Neuron (in vitro differentiated cells): ENCODE data around the gene MGLL.

ENCODE experiments used
- H2AFZ ChIP-seq: one replicate; pipeline ENCODE4 v1.6.1; 2013; ENCODE audit warnings: low read depth, mild to moderate bottlenecking, inconsistent platforms, low read length, moderate library complexity
- H3K27me3 ChIP-seq: one replicate; pipeline ENCODE4 v1.6.1; 2013; ENCODE audit warnings: low read length; ENCODE audit not compliant: insufficient read depth
- H3K36me3 ChIP-seq: one replicate; pipeline ENCODE4 v1.6.1; 2013; ENCODE audit warnings: low read length; ENCODE audit not compliant: insufficient read depth
- H3K4me1 ChIP-seq: one replicate; pipeline ENCODE4 v1.6.1; 2013; ENCODE audit warnings: low read length; ENCODE audit not compliant: insufficient read depth
- H3K4me3 ChIP-seq: 2 replicates; pipeline ENCODE4 v1.5.1; 2013; ENCODE audit warnings: mild to moderate bottlenecking, low read length, moderate library complexity
- H3K9me3 ChIP-seq: one replicate; pipeline ENCODE4 v1.6.1; 2013; ENCODE audit warnings: low read length

Gene MGLL

GRCh38 chr3:127800508-127800907 lies 21.8 kb downstream of the MGLL start:
- Histone ChIP-seq H3K4me1 (no peaks in the 10 kb centered on the region), H3K9me3 (no peaks in the 10 kb centered on the region), H3K4me3 (no peak overlapping the region), H3K27me3 (peaks cover 6% of the 10 kb centered on the region), H3K36me3 (no peaks in the 10 kb centered on the region), H2AFZ (no peak overlapping the region)

- Histone ChIP-seq H3K27me3 (peaks cover 6% of the 10 kb centered on the region), H2AFZ (no peak overlapping the region), H3K9me3 (no peaks in the 10 kb centered on the region), H3K4me3 (no peak overlapping the region), H3K4me1 (no peaks in the 10 kb centered on the region), H3K36me3 (no peaks in the 10 kb centered on the region)
Observed at GRCh38 chr3:127799476-127800222, 22.7 kb downstream of the MGLL start.

DNA sequence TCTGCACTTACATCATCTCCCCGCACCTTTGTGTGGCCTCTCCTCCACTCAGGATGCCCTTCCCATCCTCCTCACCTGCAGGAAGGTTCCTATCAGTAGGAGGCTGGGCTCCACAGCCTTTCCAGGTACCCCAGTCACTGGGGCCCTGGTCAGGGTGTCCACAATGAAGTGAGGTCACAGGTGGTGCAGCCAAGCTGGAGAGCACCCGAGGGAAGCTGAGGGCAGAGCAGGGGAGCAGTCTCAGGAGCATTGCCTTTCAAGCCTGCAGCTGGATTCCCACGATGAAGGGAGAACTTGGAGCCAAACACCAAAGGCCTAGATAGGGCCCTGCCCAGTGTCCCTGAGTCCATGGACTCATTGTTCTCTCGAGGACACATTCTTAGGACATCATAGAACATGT lies 23.6 kb downstream of the MGLL start:
- Histone ChIP-seq H3K27me3 (peaks cover 6% of the 10 kb centered on the region), H3K4me1 (no peaks in the 10 kb centered on the region), H3K36me3 (no peaks in the 10 kb centered on the region), H3K4me3 (no peak overlapping the region), H3K9me3 (no peaks in the 10 kb centered on the region), H2AFZ (no peak overlapping the region)

- Histone ChIP-seq H3K4me3 (no peak overlapping the region), H3K9me3 (no peaks in the 10 kb centered on the region), H3K27me3 (no peaks in the 10 kb centered on the region), H3K4me1 (no peaks in the 10 kb centered on the region), H3K36me3 (no peaks in the 10 kb centered on the region), H2AFZ (no peak overlapping the region)
Observed at GRCh38 chr3:127796831-127797150, 25.5 kb downstream of the MGLL start.

- H2AFZ ChIP-seq: no peak overlapping the region
- no peaks in the 10 kb centered on the region for H3K9me3 ChIP-seq
- no peak overlapping the region for H3K4me3 ChIP-seq
- no peaks in the 10 kb centered on the region for H3K27me3 ChIP-seq
- no peaks in the 10 kb centered on the region for H3K36me3 ChIP-seq
- H3K4me1 ChIP-seq: no peaks in the 10 kb centered on the region
Observed at GRCh38 chr3:127796045-127796830, 26.1 kb downstream of the MGLL start.

DNA sequence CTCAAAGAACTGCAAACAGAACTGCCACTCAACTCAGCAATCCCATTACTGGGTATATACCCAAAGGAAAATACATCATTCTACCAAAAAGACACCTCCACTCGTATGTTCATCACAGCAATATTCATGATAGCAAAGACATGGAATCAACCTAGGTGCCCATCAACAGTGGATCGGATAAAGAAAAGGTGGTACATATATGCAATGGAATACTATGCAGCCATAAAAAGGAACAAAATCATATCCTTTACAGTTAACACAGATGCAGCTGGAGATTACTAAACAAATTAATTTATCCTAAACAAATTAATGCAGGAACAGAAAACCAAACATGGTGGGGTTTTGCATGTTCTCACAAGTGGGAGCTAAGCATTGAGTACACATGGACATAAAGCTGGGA lies 27.3 kb downstream of the MGLL start:
- Histone ChIP-seq H3K4me1 (no peaks in the 10 kb centered on the region), H2AFZ (no peak overlapping the region), H3K36me3 (no peaks in the 10 kb centered on the region), H3K9me3 (no peaks in the 10 kb centered on the region), H3K4me3 (no peak overlapping the region), H3K27me3 (no peaks in the 10 kb centered on the region)

- Histone ChIP-seq H3K4me1 (no peaks in the 10 kb centered on the region), H2AFZ (no peak overlapping the region), H3K27me3 (no peaks in the 10 kb centered on the region), H3K36me3 (no peaks in the 10 kb centered on the region), H3K9me3 (no peaks in the 10 kb centered on the region), H3K4me3 (no peak overlapping the region)
Observed at GRCh38 chr3:127794402-127794801, 27.9 kb downstream of the MGLL start.

- no peak overlapping the region for H2AFZ ChIP-seq
- no peak overlapping the region for H3K4me3 ChIP-seq
- no peaks in the 10 kb centered on the region for H3K36me3 ChIP-seq
- no peaks in the 10 kb centered on the region for H3K9me3 ChIP-seq
- H3K27me3 ChIP-seq: peaks cover 2% of the 10 kb centered on the region
- no peaks in the 10 kb centered on the region for H3K4me1 ChIP-seq
Observed at GRCh38 chr3:127792541-127793292, 29.6 kb downstream of the MGLL start.

DNA sequence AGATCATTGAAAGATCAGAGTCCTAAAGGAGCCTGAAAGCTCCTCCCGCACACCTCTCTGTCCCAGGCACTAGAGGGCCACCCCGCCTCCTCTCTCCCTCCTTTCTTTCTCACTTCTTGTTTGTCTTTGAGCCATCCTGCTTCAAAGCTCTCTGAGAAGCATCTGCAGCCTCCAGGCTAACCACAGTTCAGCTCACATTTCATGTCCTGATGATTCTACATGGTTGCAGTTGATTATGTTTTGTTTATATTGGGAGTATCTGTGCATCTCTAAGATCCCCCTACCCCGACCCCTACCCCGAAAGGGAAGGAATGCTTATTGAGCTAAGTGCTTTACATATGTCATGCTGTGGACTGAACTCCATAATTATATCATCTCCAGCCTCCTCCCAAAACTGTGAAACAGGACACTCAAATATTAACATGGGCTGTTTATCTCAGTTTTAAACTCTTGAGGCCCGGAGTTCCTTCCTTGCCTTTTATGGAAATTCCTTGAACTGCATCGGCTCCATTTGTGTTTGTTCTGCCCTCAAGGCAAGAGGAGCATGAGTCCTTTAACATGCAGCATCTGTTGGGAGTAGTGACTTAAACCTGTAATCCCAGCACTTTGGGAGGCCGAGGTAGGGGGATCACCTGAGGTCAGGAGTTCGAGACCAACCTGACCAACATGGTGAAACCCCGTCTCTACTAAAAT lies 30.9 kb downstream of the MGLL start:
- no peak overlapping the region for H3K4me3 ChIP-seq
- no peaks in the 10 kb centered on the region for H3K4me1 ChIP-seq
- no peaks in the 10 kb centered on the region for H3K36me3 ChIP-seq
- peaks cover 5% of the 10 kb centered on the region for H3K27me3 ChIP-seq
- no peaks in the 10 kb centered on the region for H3K9me3 ChIP-seq
- no peak overlapping the region for H2AFZ ChIP-seq

DNA sequence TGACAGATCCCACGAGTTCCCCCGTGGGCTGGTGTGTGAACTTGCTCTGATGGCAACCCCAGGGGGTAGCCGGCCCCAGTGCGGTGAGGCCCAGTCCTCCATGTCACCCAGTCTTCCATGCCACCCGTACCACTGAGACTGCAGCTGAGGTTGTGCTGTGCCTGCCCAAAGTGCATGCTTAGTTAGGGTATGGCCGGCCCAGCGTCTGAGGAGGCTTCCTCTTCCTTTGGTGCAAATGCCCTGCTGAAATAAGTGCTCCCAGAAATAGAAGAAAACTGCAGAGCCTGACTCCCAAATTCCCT lies 31.5 kb downstream of the MGLL start:
- peaks cover 5% of the 10 kb centered on the region for H3K27me3 ChIP-seq
- H2AFZ ChIP-seq: no peak overlapping the region
- no peak overlapping the region for H3K4me3 ChIP-seq

GRCh38 chr3:127789990-127790881 lies 32.1 kb downstream of the MGLL start:
- peaks cover 5% of the 10 kb centered on the region for H3K27me3 ChIP-seq
- H2AFZ ChIP-seq: no peak overlapping the region
- H3K9me3 ChIP-seq: no peaks in the 10 kb centered on the region
- no peaks in the 10 kb centered on the region for H3K36me3 ChIP-seq
- H3K4me3 ChIP-seq: no peak overlapping the region
- no peaks in the 10 kb centered on the region for H3K4me1 ChIP-seq

More for the DNA sequence above, 31.5 kb downstream of the MGLL start:
- Histone ChIP-seq H3K4me1 (no peaks in the 10 kb centered on the region), H3K9me3 (no peaks in the 10 kb centered on the region), H3K36me3 (no peaks in the 10 kb centered on the region)

DNA sequence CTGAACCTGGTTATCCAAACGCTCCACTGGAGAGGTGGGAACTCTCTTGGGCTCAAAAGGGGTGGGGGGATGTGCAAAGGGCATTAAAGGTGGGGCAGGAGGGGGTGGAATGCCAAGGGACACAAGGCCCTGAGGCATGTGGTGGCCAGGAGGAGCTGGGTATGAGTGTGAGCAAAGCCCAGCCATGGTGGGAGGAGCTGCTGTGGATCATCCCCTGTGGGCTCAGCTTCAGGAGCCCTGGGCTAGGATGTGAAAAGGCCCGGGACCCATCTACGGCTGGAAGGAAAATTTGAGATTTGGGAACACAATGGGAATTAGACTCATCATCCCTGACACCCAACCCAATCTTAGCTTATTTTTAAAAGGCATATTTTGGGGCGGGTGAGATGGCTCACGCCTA lies 33.3 kb downstream of the MGLL start:
- H3K36me3 ChIP-seq: no peaks in the 10 kb centered on the region
- peaks cover 5% of the 10 kb centered on the region for H3K27me3 ChIP-seq
- H2AFZ ChIP-seq: no peak overlapping the region
- H3K9me3 ChIP-seq: no peaks in the 10 kb centered on the region
- H3K4me1 ChIP-seq: no peaks in the 10 kb centered on the region
- H3K4me3 ChIP-seq: no peak overlapping the region
